Suprapubic skin (tissue), 4 donors: ENCODE data around the gene DYNLT5. TPM values are rescaled to one million over a fixed set of nuclear protein-coding genes. Genes with fewer than 3 reads are reported as not detected.

ENCODE experiments used
- DNase-seq, 2 donors: peaks; one replicate each; pipeline ENCODE4 v3.0.0-alpha.2; 2019; ENCODE audit warnings: low spot score in 2 of 2
- H3K27ac ChIP-seq: fragments of 200-600 bp; sonication (generic); one replicate; pipeline ENCODE4 v1.5.1; 2019
- H3K27me3 ChIP-seq: fragments of 200-600 bp; sonication (generic); one replicate; pipeline ENCODE4 v1.5.1; 2019
- H3K36me3 ChIP-seq: fragments of 200-600 bp; sonication (generic); one replicate; pipeline ENCODE4 v1.5.1; 2019
- H3K4me1 ChIP-seq: fragments of 200-600 bp; sonication (generic); one replicate; pipeline ENCODE4 v1.5.1; 2019
- H3K4me3 ChIP-seq: fragments of 200-600 bp; sonication (generic); one replicate; pipeline ENCODE4 v1.5.1; 2019; ENCODE audit warnings: mild to moderate bottlenecking
- H3K9me3 ChIP-seq: fragments of 200-600 bp; sonication (generic); one replicate; pipeline ENCODE4 v1.5.1; 2019
- CTCF ChIP-seq, 2 donors: fragments of 200-600 bp in 1 of 2; fragments of 450-650 bp in 1 of 2; sonication (generic) in 1 of 2; IDR thresholded peaks; one replicate each; pipeline ENCODE4 v1.5.1; 2016 to 2019; ENCODE audit warnings: antibody characterized with exemption in 2 of 2, mild to moderate bottlenecking in 1 of 2, moderate library complexity in 1 of 2
- EP300 ChIP-seq: sonication (generic); formaldehyde crosslinking; IDR thresholded peaks from one replicate; pipeline ENCODE4 v1.6.1; 2017; ENCODE audit warnings: antibody characterized with exemption
- POLR2A ChIP-seq, 2 donors: fragments of 450-650 bp; IDR thresholded peaks; one replicate each; pipeline ENCODE4 v1.6.1; 2017; ENCODE audit warnings: antibody characterized with exemption in 2 of 2, mild to moderate bottlenecking in 2 of 2, moderate library complexity in 2 of 2
- POLR2AphosphoS5 ChIP-seq, 3 donors: sonication (generic); formaldehyde crosslinking; IDR thresholded peaks; one replicate each; pipeline ENCODE4 v1.6.1; 2017; ENCODE audit warnings: antibody characterized with exemption in 3 of 3
- WGBS: methylation state at CpG from one replicate; pipeline ENCODE4 v1.1.5; 2018; 5-methylcytosine and 5-hydroxymethylcytosine counted together
- total RNA-seq, 4 donors: library from RNA; depleted of rRNA; stranded (reverse); fragments of >200 nt; gene quantifications; one replicate each; pipeline ENCODE4 v1.1.0, GENCODE V29; 2016

The DYNLT5 gene
- total RNA-seq, 4 donors from 2014 or later, result 1.1 to 2.6 TPM; not detected in 2

- no peaks in the 10 kb centered on the region for H3K36me3 ChIP-seq
- no peak overlapping the region for H3K4me3 ChIP-seq
- H3K27me3 ChIP-seq, result no peaks in the 10 kb centered on the region
- no peak for DNase-seq
- WGBS, result 77% methylated on average over 9 of the region's 9 CpGs
- no peak overlapping the region for H3K27ac ChIP-seq
- H3K4me1 ChIP-seq, result no peaks in the 10 kb centered on the region
- TF ChIP-seq CTCF (IDR thresholded peaks at IDR 0.05), result no peak
- no peak for TF ChIP-seq EP300
- no peak for TF ChIP-seq POLR2AphosphoS5 (IDR thresholded peaks at IDR 0.05)
- TF ChIP-seq POLR2A (IDR thresholded peaks at IDR 0.05), result no peak
- H3K9me3 ChIP-seq, result no peaks in the 10 kb centered on the region
Measured at GRCh38 chr1:66739401-66740157, 12.7 kb upstream of the DYNLT5 start.

GRCh38 chr1:66745451-66745850 is 6.8 kb upstream of the DYNLT5 start:
- Histone ChIP-seq H3K36me3 (no peaks in the 10 kb centered on the region), H3K27ac (no peak overlapping the region), H3K9me3 (no peaks in the 10 kb centered on the region), H3K4me1 (no peaks in the 10 kb centered on the region), H3K4me3 (no peak overlapping the region), H3K27me3 (no peaks in the 10 kb centered on the region)
- 70% methylated on average over 2 of the region's 2 CpGs for WGBS
- no peak for TF ChIP-seq POLR2AphosphoS5 (IDR thresholded peaks at IDR 0.05)
- TF ChIP-seq CTCF (IDR thresholded peaks at IDR 0.05), result no peak
- no peak for TF ChIP-seq EP300
- TF ChIP-seq POLR2A (IDR thresholded peaks at IDR 0.05), result no peak
- no peak for DNase-seq

- TF ChIP-seq POLR2AphosphoS5 (IDR thresholded peaks at IDR 0.05) (no peak), POLR2A (IDR thresholded peaks at IDR 0.05) (no peak), CTCF (IDR thresholded peaks at IDR 0.05) (no peak), EP300 (no peak)
- H3K27me3 ChIP-seq, result peaks cover 10% of the 10 kb centered on the region
- WGBS, result 9% methylated on average over 1 of the region's 1 CpG
- no peaks in the 10 kb centered on the region for H3K36me3 ChIP-seq
- H3K27ac ChIP-seq, result no peak overlapping the region
- DNase-seq, result no peak
- H3K4me3 ChIP-seq, result no peak overlapping the region
- H3K9me3 ChIP-seq, result no peaks in the 10 kb centered on the region
- H3K4me1 ChIP-seq, result peaks cover 11% of the 10 kb centered on the region
Measured at GRCh38 chr1:66747501-66747900, 4.8 kb upstream of the DYNLT5 start.

- Histone ChIP-seq H3K27me3 (peaks cover 22% of the 10 kb centered on the region), H3K9me3 (no peaks in the 10 kb centered on the region), H3K4me3 (no peak overlapping the region), H3K27ac (no peak overlapping the region), H3K36me3 (no peaks in the 10 kb centered on the region), H3K4me1 (peaks cover 15% of the 10 kb centered on the region)
- no peak for DNase-seq
- WGBS, result 78% methylated on average over 3 of the region's 3 CpGs
- no peak for TF ChIP-seq EP300
- no peak for TF ChIP-seq POLR2AphosphoS5 (IDR thresholded peaks at IDR 0.05)
- no peak for TF ChIP-seq CTCF (IDR thresholded peaks at IDR 0.05)
- TF ChIP-seq POLR2A (IDR thresholded peaks at IDR 0.05), result no peak
Measured at GRCh38 chr1:66750577-66750976, 1.7 kb upstream of the DYNLT5 start.

GRCh38 chr1:66751160-66751559 is 1.1 kb upstream of the DYNLT5 start:
- peaks cover 22% of the 10 kb centered on the region for H3K27me3 ChIP-seq
- H3K36me3 ChIP-seq, result no peaks in the 10 kb centered on the region
- 87% methylated on average over 4 of the region's 4 CpGs for WGBS
- no peak overlapping the region for H3K4me3 ChIP-seq
- peaks cover 15% of the 10 kb centered on the region for H3K4me1 ChIP-seq
- TF ChIP-seq CTCF (IDR thresholded peaks at IDR 0.05), result no peak
- no peak for TF ChIP-seq POLR2AphosphoS5 (IDR thresholded peaks at IDR 0.05)
- TF ChIP-seq EP300, result no peak
- no peak for TF ChIP-seq POLR2A (IDR thresholded peaks at IDR 0.05)
- no peaks in the 10 kb centered on the region for H3K9me3 ChIP-seq
- no peak for DNase-seq
- no peak overlapping the region for H3K27ac ChIP-seq
